ENCODE data around the gene ATL2.

- TF ChIP-seq EZH2 (IDR thresholded peaks at IDR 0.05; ENCODE audit: insufficient read depth, poor library complexity, severe bottlenecking) (no peak), EZH2phosphoT487 (IDR thresholded peaks at IDR 0.05; ENCODE audit: insufficient read depth, low read depth) (no peak)
Observed at GRCh38 chr2:38301340-38301968, 75.6 kb downstream of the ATL2 start.

All from GM23248 (cell line).